Measurements from ENCODE around the gene DNAH11.

Gene DNAH11

DNA sequence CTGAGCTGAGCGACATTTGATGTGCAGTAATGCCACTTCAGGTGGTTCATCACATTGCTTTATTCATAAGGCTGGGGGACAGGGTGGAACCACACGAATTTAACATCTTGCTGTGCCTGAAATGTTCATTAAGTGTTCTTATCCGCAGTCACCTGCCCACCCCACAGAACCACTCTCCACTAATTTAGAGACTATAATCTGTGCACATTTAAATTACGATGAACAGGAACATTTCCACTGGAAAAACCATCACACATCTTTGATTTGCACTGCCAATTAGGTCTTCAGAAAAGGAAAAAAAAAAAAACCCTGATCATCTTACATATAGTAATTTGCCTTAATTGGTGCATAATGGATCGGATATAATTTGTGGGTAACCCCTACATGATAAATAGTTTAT is 400.6 kb downstream of the DNAH11 start:
- intact Hi-C loops (cut with micrococcal nuclease): loop anchor here (10.0 kb wide), 1 partner anchor 49 kb away; no protein-coding TSS in a partner anchor
- Mint-ChIP-seq H3K27ac (no peak overlapping the region), H3K27me3 (peaks cover under 1% of the 10 kb centered on the region), H3K4me3 (no peak overlapping the region), H3K36me3 (ENCODE audit: low read depth) (peaks cover 6% of the 10 kb centered on the region), H3K9me3 (no peaks in the 10 kb centered on the region), H3K4me1 (ENCODE audit: low read depth) (peaks cover 69% of the 10 kb centered on the region)

DNA sequence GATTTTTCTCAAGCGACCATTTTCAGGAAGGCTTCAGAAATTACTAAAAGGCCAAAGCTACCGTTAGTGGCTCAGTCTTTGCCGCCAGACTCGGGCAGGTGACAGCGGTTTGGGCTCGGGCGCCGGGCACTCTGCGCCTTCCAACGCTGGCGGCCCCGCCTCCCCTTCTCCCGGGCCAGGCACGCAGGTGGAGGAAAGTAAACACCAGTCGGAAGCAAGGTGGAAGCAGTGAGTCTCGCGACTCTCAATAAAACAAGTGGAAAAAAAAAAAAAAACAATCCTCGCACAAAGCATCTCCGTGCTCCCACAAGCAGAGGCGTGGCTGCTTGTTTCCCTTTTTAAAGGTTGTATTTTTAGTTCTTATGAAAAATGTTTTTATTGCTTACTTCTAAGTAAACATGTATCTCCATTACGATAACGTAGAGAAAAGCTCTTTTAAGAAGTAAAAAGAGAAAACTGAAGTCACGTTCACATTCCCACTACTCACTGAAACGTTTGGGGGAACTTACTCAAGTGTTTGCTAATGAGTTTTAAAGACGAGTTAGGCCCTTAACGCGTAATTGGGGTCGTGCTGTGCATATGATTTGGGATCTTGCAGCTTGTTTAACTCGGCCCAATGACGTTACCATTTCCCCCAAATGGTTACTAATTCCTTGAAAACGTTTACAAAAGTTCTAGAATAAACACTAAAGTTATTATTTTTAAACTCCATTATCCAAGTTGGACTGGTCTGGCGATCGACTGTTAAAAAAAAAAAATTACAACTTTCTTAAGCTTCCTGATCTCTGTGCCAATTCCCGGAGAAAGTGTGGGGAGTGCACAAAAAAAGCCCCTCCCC is 402.0 kb downstream of the DNAH11 start:
- Mint-ChIP-seq H3K27ac (peak overlapping the region; percentile 88), H3K9me3 (no peaks in the 10 kb centered on the region), H3K4me1 (ENCODE audit: low read depth) (peaks cover 70% of the 10 kb centered on the region), H3K36me3 (ENCODE audit: low read depth) (peaks cover 6% of the 10 kb centered on the region), H3K4me3 (peak overlapping the region; percentile 91), H3K27me3 (peaks cover 1% of the 10 kb centered on the region)
- intact Hi-C loops (cut with micrococcal nuclease): loop anchor here (10.0 kb wide), 1 partner anchor 50 kb away; no protein-coding TSS in a partner anchor

DNA sequence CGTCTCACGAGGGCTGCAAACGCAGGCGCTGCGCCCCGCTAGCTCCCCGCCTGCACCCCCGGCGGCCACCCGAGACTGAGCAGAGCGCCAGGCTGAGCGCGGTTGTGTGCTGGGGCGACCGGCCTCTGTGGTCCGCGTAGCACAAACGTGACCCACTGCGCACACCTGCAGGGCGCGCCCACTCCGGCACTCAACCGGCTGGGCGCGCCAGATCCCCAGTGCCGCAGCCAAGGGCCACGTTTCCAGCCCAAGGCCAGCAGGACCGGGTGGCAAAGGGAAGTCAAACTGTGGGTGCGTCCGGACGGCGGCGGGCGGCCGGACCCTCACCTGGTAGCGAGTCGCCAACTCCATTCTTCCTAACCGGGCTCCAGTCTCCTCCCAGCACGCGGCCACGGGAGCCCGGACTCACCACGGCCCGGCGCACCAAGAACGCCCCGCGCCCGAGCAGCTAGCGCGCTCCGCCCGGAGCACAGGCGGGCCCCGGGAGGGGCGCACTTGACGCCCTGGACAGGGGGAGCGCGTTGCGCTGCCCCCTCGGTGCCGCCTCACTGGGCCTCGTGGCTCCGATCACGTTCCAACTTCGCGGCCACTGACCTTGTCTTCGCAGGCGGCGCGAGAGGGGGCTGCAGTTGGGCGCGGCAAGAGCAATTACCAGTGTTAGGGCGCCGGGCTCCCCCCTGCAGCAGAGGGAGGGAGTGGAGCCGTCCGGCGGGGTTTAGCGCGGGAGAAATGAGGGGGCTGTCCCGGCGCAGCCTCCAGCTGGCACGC is 402.8 kb downstream of the DNAH11 start, which contains the start of gene CDCA7L:
Gene CDCA7L, minus strand, starts transcription at position 446 of the 768 bp plus-strand sequence. Its CDS starts 95 bp downstream, at position 351.
- peaks cover 6% of the 10 kb centered on the region for H3K36me3 Mint-ChIP-seq (ENCODE audit: low read depth)
- H3K27me3 Mint-ChIP-seq: peaks cover 1% of the 10 kb centered on the region
- peak within 1 kb of the TSS; percentile 91 for H3K4me3 Mint-ChIP-seq
- H3K27ac Mint-ChIP-seq: peak within 1 kb of the TSS; percentile 88
- H3K9me3 Mint-ChIP-seq: no peaks in the 10 kb centered on the region
- intact Hi-C loops (cut with micrococcal nuclease): loop anchor here (10.0 kb wide), 1 partner anchor 51 kb away; no protein-coding TSS in a partner anchor
- peaks cover 66% of the 10 kb centered on the region for H3K4me1 Mint-ChIP-seq (ENCODE audit: low read depth)

DNA sequence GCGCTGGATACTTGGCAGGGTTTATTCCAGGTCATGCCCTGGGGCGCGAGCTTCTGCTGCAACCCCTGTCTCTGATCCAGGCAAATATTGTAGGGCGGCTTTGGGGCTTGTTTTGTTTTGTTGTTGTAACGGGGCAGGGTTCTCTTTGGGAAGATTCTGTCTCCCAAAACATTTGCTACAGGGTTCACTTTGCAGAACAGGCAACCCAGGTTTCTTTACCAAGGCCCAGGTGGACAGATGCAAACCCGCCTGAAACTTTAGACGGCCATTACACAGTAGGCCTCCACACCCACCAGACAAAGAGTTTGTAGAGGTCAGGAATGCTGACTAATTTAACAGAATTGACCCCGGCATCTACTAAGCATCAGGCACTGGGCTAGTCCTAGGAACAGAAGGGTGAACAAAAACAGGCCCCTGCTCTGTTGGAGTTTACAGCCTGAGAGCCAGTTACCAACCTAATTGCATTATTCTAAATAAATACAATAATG is 403.4 kb downstream of the DNAH11 start:
- Mint-ChIP-seq H3K4me3 (peak overlapping the region; percentile 91), H3K9me3 (no peaks in the 10 kb centered on the region), H3K27me3 (peaks cover 1% of the 10 kb centered on the region), H3K27ac (peak overlapping the region; percentile 88), H3K36me3 (ENCODE audit: low read depth) (peaks cover 6% of the 10 kb centered on the region), H3K4me1 (ENCODE audit: low read depth) (peaks cover 61% of the 10 kb centered on the region)
- intact Hi-C loops (cut with micrococcal nuclease): loop anchor here (10.0 kb wide), 1 partner anchor 51 kb away; no protein-coding TSS in a partner anchor

DNA sequence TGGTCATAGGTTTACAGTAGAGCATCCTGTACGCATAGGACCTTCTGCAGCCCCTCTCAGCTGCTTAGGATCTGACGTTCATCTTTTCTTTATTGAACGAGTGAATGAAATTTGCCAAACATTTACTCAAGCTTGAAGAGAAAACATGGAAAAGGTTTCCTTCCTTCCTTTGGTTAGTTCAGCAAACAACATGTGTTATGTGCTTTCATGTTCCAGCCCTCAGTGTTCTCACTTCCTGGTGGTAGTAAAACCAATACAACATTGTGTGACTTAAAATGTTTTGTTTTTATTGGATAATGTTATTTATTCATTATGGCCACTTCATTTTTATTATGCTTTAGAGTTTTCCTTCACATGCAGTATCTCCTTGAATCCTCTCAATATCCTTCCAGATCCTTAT is 404.2 kb downstream of the DNAH11 start:
- H3K27ac Mint-ChIP-seq: no peak overlapping the region

DNA sequence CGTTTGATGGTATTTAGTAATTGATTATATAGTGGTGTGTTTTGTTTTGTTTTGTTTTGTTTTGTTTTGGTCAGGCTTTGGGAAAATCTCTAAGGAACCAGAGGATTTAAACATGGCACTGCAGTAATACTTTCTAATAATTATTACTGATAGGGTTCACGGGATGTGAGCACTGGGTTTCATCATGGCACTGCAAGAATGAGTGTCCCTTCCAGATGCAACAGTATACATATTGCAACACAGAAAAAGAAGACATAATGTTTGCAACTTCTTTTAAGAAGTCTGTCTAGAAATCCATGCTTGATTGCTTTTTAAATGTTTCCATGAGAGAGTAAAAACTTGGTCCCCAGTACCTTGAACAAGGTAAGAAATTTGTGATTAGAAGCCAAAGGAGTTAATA is 405.1 kb downstream of the DNAH11 start:
- no peak overlapping the region for H3K27ac Mint-ChIP-seq
- intact Hi-C loops (cut with micrococcal nuclease): loop anchor here (10.0 kb wide), 1 partner anchor 53 kb away; no protein-coding TSS in a partner anchor
- peaks cover 3% of the 10 kb centered on the region for H3K27me3 Mint-ChIP-seq
- peaks cover 6% of the 10 kb centered on the region for H3K36me3 Mint-ChIP-seq (ENCODE audit: low read depth)
- no peaks in the 10 kb centered on the region for H3K9me3 Mint-ChIP-seq
- H3K4me3 Mint-ChIP-seq: no peak overlapping the region
- H3K4me1 Mint-ChIP-seq (ENCODE audit: low read depth): peaks cover 47% of the 10 kb centered on the region

More for the DNA sequence above, 404.2 kb downstream of the DNAH11 start:
- Mint-ChIP-seq H3K9me3 (no peaks in the 10 kb centered on the region), H3K27me3 (peaks cover 1% of the 10 kb centered on the region), H3K4me3 (no peak overlapping the region), H3K4me1 (ENCODE audit: low read depth) (peaks cover 53% of the 10 kb centered on the region), H3K36me3 (ENCODE audit: low read depth) (peaks cover 6% of the 10 kb centered on the region)
- intact Hi-C loops (cut with micrococcal nuclease): loop anchor here (10.0 kb wide), 1 partner anchor 52 kb away; no protein-coding TSS in a partner anchor

DNA sequence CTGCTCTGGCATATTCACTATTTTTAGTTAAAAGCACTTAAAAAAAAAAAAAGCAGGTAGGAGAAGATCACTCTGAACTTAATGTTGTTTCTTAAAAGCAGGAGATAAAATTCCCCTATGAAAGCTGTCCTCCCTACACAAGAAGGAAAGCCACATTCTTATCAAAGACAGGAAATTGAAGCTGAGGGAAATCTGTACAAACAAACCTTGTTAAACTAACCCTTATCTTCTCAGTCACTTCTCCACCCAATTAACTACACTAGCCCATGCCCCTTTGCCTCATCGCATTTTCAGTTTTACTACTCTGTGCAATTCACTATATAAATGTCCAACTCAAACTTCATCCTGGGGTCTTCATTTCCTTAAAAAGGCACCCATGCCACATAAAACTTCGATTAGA is 405.5 kb downstream of the DNAH11 start:
- Mint-ChIP-seq H3K27ac (no peak overlapping the region), H3K9me3 (no peaks in the 10 kb centered on the region), H3K4me3 (no peak overlapping the region), H3K27me3 (peaks cover 3% of the 10 kb centered on the region), H3K36me3 (ENCODE audit: low read depth) (peaks cover 6% of the 10 kb centered on the region), H3K4me1 (ENCODE audit: low read depth) (peaks cover 42% of the 10 kb centered on the region)
- intact Hi-C loops (cut with micrococcal nuclease): loop anchor here (10.0 kb wide), 1 partner anchor 54 kb away; no protein-coding TSS in a partner anchor

DNA sequence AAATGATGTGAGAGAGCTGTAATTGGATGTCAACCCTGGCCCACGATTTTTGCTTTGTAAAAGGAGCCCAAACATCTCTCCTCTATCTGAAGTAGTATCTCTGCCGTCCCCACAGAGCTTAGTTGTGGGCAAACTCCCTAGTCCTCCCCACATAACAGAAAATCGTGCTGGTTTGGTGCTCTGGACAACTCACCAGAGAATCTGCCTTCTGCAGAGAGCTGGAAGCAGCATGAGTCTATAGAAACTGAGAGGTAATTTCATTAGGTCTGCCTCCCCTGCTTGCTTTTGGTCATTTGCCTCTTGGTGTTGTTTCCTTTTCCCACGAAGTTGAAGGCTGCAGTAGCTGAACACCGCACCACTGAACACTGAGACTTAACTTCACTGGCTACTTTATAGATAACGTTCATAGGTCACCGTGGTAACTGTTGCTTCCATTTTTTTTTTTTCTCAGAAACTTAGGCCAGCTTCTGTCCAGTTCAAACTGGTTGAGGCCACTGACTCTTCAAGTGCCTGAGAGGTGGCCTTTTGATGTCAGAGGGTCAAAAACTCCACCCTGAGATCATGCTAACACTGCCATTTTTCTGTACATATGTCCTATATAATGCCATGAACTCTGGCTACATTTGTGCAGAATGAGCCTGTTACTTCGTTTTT is 406.2 kb downstream of the DNAH11 start:
- Mint-ChIP-seq H3K4me1 (ENCODE audit: low read depth) (peaks cover 42% of the 10 kb centered on the region), H3K4me3 (no peak overlapping the region), H3K27ac (no peak overlapping the region), H3K36me3 (ENCODE audit: low read depth) (peaks cover 6% of the 10 kb centered on the region), H3K27me3 (peaks cover 3% of the 10 kb centered on the region), H3K9me3 (no peaks in the 10 kb centered on the region)
- intact Hi-C loops (cut with micrococcal nuclease): loop anchor here (10.0 kb wide), 1 partner anchor 54 kb away; no protein-coding TSS in a partner anchor
